Ishikawa (cell line): ENCODE results near the gene NABP2.

Experiments
- CEBPB ChIP-seq: IDR thresholded peaks from 2 replicates; pipeline ENCODE4 v1.6.1; 2012
- CREB1 ChIP-seq: IDR thresholded peaks from 2 replicates; pipeline ENCODE4 v1.6.1; 2012; ENCODE audit warnings: low read depth
- EGR1 ChIP-seq: IDR thresholded peaks from 2 replicates; pipeline ENCODE4 v1.6.1; 2012
- EP300 ChIP-seq: IDR thresholded peaks from 2 replicates; pipeline ENCODE4 v1.6.1; 2012; ENCODE audit warnings: borderline replicate concordance
- FOXM1 ChIP-seq: IDR thresholded peaks from 2 replicates; pipeline ENCODE4 v1.6.1; 2012; ENCODE audit warnings: low read depth, borderline replicate concordance
- MAX ChIP-seq: IDR thresholded peaks from 2 replicates; pipeline ENCODE4 v1.6.1; 2012
- NFIC ChIP-seq: IDR thresholded peaks from 2 replicates; pipeline ENCODE4 v1.6.1; 2012
- RAD21 ChIP-seq: IDR thresholded peaks from 2 replicates; pipeline ENCODE4 v1.6.1; 2012; ENCODE audit warnings: low read depth
- REST ChIP-seq: IDR thresholded peaks from 2 replicates; pipeline ENCODE4 v1.6.1; 2012; ENCODE audit warnings: low read depth, mild to moderate bottlenecking
- TAF1 ChIP-seq: IDR thresholded peaks from 2 replicates; pipeline ENCODE4 v1.6.1; 2012; ENCODE audit warnings: low read depth, mild to moderate bottlenecking
- TCF12 ChIP-seq: IDR thresholded peaks from 2 replicates; pipeline ENCODE4 v1.6.1; 2012; ENCODE audit warnings: low read depth
- TEAD4 ChIP-seq: IDR thresholded peaks from 2 replicates; pipeline ENCODE4 v1.6.1; 2012
- USF1 ChIP-seq: IDR thresholded peaks from 2 replicates; pipeline ENCODE4 v1.6.1; 2012
- YY1 ChIP-seq: IDR thresholded peaks from 2 replicates; pipeline ENCODE4 v1.6.1; 2012; ENCODE audit warnings: low read depth
- ZBTB7A ChIP-seq: IDR thresholded peaks from 2 replicates; pipeline ENCODE4 v1.6.1; 2012; ENCODE audit warnings: low read depth

NABP2 gene

GRCh38 chr12:56224102-56224701, at the start of gene NABP2:
TSS of gene NABP2 (plus strand) at chr12:56224342. CDS start at chr12:56224857, 515 bp downstream.
- TF ChIP-seq EGR1 (0 out of 2 replicates have a peak, but pooled peaks have one; percentile 5), NFIC (peak; percentile 30; the same call in 1 of the 2 replicates), TEAD4 (peak; percentile 81), FOXM1 (peak; percentile 74; the same call in 1 of the 2 replicates), YY1 (peak; percentile 69), REST (no peak), RAD21 (peak; percentile 51), CREB1 (no peak; the same call in 1 of the 2 replicates), USF1 (peak; percentile 44), ZBTB7A (peak; percentile 99), TAF1 (peak; percentile 76; the same call in 1 of the 2 replicates), CEBPB (no peak), TCF12 (peak; percentile 64; the same call in 1 of the 2 replicates), MAX (peak; percentile 93), EP300 (peak; percentile 8; the same call in 1 of the 2 replicates)

- TF ChIP-seq CREB1 (no peak), RAD21 (no peak), EGR1 (no peak), ZBTB7A (no peak), CEBPB (no peak), FOXM1 (no peak), REST (no peak), EP300 (no peak), TAF1 (no peak), YY1 (no peak), MAX (no peak), TCF12 (no peak), NFIC (no peak), TEAD4 (no peak), USF1 (no peak)
Measured at GRCh38 chr12:56178347-56178746, 45.8 kb upstream of the NABP2 start.

- TF ChIP-seq USF1 = no peak
- TF ChIP-seq RAD21 = no peak
- no peak for TF ChIP-seq YY1
- TF ChIP-seq EP300 = no peak
- no peak for TF ChIP-seq FOXM1
- no peak for TF ChIP-seq EGR1
- no peak for TF ChIP-seq NFIC
- TF ChIP-seq CREB1 = no peak
- no peak for TF ChIP-seq MAX
- TF ChIP-seq TEAD4 = no peak
- TF ChIP-seq CEBPB = no peak
- no peak for TF ChIP-seq ZBTB7A
- TF ChIP-seq TCF12 = no peak
- TF ChIP-seq TAF1 = no peak
- no peak for TF ChIP-seq REST
Measured at GRCh38 chr12:56186957-56187356, 37.2 kb upstream of the NABP2 start.
